HFFc6 (cell line): ENCODE results near the gene IL10RA. TPM values are rescaled to one million over a fixed set of nuclear protein-coding genes. Genes with fewer than 3 reads are reported as not detected.

Experiments
- DNase-seq: peaks from one replicate; pipeline ENCODE4 v3.0.0-alpha.2; 2018
- H3K27ac Mint-ChIP-seq: 2 replicates; pipeline ENCODE4 v1.8.0; 2020; ENCODE audit warnings: mild to moderate bottlenecking, mixed read lengths
- H3K27me3 Mint-ChIP-seq: 2 replicates; pipeline ENCODE4 v1.8.0; 2021; ENCODE audit warnings: mild to moderate bottlenecking, moderate library complexity, mixed read lengths; ENCODE audit not compliant: insufficient read depth
- H3K36me3 Mint-ChIP-seq: 2 replicates; pipeline ENCODE4 v1.8.0; 2021; ENCODE audit warnings: low read depth, mixed read lengths
- H3K4me1 Mint-ChIP-seq: 2 replicates; pipeline ENCODE4 v1.8.0; 2020; ENCODE audit warnings: low read depth, mixed read lengths
- H3K4me3 Mint-ChIP-seq: 2 replicates; pipeline ENCODE4 v1.8.0; 2020; ENCODE audit warnings: mild to moderate bottlenecking, moderate library complexity, mixed read lengths
- H3K9me3 Mint-ChIP-seq: 2 replicates; pipeline ENCODE4 v1.8.0; 2020; ENCODE audit warnings: mild to moderate bottlenecking, mixed read lengths
- long read RNA-seq: library from polyadenylated mRNA; unstranded; transcript quantifications from one replicate; pipeline ENCODE4 v2.0.0, GENCODE V29; 2019
- total RNA-seq, 6 experiments: library from RNA; stranded (reverse); fragmentation: NEBNext Ultra II Directional; extraction: Animal tissue kit (Norgen Biotek cat#: 25700); gene quantifications; 2 replicates in 1 of 6; 3 replicates in 5 of 6; pipeline ENCODE4 v1.2.3, GENCODE V29; 2021
- TF ChIP-seq, protein P1 (sequence below): fragments of 200-600 bp; sonication (generic); IDR thresholded peaks from 2 replicates; pipeline ENCODE4 v1.5.0; 2021; ENCODE audit warnings: antibody characterized with exemption, mild to moderate bottlenecking

The IL10RA gene
- total RNA-seq: not detected
- long read RNA-seq: 0 reads

DNA sequence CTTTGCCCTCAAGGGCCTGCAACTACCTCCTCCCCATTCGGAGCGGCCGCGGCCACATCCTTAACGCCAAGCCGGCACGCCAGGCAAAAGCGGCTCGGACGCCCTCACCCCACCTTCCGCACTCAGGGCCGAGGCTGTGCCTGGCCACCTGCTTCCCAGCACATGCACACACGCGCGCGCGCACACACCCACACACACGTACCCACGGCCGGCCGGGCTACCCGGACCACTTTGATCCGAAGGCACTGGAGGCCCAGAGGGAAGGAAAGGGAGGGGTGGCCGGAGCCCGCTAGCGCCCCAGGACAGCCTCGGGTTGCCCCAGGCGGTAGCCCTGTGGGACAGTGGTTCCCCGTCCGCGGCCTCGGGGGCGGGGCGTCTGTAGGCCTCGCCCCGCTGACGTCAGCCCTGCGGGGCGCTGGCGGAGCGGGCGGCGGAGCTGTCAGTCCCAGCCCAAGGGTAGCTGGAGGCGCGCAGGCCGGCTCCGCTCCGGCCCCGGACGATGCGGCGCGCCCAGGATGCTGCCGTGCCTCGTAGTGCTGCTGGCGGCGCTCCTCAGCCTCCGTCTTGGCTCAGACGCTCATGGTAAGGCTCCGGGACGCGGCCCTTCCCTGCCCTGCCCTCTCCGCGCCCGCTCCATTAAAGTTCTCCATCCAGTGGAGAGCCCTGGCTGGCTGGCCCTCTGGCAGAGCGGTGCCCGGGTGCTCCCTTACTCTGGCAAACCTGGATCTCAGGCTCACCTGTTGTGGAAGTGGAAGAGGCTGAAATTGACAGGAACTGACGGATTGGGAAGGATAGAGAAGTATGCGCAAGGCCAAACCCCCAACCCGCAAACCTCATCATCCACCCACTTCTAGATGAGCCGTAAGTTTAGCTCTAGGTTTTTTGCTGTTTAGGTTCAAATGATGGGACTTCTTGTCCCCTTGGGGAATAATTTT is at the start of gene IL10RA:
Gene IL10RA (plus strand): TSS at position 442 of the 935 bp plus-strand sequence. CDS start 74 bp downstream, at position 516.
- Mint-ChIP-seq H3K9me3 (no peaks in the 10 kb centered on the region), H3K4me1 (peaks cover 5% of the 10 kb centered on the region; the same call in 1 of the 2 replicates), H3K27ac (no peak within 1 kb of the TSS), H3K36me3 (no peaks in the 10 kb centered on the region), H3K4me3 (no peak within 1 kb of the TSS), H3K27me3 (peaks cover 44% of the 10 kb centered on the region)
- DNase-seq: no peak
- TF ChIP-seq, protein P1, sequence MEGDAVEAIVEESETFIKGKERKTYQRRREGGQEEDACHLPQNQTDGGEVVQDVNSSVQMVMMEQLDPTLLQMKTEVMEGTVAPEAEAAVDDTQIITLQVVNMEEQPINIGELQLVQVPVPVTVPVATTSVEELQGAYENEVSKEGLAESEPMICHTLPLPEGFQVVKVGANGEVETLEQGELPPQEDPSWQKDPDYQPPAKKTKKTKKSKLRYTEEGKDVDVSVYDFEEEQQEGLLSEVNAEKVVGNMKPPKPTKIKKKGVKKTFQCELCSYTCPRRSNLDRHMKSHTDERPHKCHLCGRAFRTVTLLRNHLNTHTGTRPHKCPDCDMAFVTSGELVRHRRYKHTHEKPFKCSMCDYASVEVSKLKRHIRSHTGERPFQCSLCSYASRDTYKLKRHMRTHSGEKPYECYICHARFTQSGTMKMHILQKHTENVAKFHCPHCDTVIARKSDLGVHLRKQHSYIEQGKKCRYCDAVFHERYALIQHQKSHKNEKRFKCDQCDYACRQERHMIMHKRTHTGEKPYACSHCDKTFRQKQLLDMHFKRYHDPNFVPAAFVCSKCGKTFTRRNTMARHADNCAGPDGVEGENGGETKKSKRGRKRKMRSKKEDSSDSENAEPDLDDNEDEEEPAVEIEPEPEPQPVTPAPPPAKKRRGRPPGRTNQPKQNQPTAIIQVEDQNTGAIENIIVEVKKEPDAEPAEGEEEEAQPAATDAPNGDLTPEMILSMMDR: no peak

DNA sequence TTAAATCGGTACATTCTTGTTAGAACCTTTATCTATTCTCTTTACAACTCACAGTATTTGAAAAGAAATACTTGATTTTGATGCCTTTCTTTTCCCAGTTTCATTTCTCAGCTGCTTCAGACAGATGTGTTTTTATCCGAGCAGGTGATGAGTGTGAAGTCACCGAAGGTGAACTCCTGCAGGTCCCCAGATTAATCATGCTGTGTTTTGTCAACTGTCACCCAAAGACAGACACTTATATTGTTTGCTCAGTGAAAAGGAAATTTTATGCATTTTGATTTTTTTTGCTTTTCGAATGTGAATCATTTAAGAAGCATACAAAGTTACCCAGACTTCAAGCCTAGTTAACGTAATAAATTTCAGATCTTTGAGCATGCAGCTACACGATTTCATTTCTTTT is 49.2 kb upstream of the IL10RA start:
- H3K4me1 Mint-ChIP-seq: no peaks in the 10 kb centered on the region
- DNase-seq: no peak
- peaks cover 53% of the 10 kb centered on the region for H3K27me3 Mint-ChIP-seq
- H3K36me3 Mint-ChIP-seq: no peaks in the 10 kb centered on the region
- H3K9me3 Mint-ChIP-seq: no peaks in the 10 kb centered on the region
- TF ChIP-seq, protein P1: no peak
- no peak overlapping the region for H3K27ac Mint-ChIP-seq
- H3K4me3 Mint-ChIP-seq: no peak overlapping the region

DNA sequence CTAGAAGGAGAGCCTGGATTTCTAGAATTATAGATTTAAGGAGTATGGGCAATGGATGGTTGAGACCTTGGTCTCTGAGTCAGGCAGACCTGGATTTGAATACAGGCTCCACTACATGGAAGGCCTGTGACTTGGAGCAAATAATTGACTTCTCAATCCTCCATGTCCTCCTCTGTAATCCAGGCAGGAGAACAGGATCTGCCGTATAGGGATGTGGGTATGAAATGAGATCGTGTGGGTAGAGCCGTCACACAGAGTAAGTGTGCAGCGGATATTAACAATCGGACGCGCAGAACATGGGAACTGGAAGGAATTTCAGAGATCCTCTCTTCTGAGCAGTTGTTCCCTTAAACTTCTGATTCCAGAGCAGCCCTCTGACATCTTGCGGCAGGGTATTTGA is 45.5 kb upstream of the IL10RA start:
- H3K4me3 Mint-ChIP-seq: no peak overlapping the region
- no peaks in the 10 kb centered on the region for H3K36me3 Mint-ChIP-seq
- H3K27me3 Mint-ChIP-seq: peaks cover 38% of the 10 kb centered on the region
- DNase-seq: no peak
- H3K4me1 Mint-ChIP-seq: no peaks in the 10 kb centered on the region
- no peak overlapping the region for H3K27ac Mint-ChIP-seq
- TF ChIP-seq, protein P1: no peak
- no peaks in the 10 kb centered on the region; the same call in 1 of the 2 replicates for H3K9me3 Mint-ChIP-seq

DNA sequence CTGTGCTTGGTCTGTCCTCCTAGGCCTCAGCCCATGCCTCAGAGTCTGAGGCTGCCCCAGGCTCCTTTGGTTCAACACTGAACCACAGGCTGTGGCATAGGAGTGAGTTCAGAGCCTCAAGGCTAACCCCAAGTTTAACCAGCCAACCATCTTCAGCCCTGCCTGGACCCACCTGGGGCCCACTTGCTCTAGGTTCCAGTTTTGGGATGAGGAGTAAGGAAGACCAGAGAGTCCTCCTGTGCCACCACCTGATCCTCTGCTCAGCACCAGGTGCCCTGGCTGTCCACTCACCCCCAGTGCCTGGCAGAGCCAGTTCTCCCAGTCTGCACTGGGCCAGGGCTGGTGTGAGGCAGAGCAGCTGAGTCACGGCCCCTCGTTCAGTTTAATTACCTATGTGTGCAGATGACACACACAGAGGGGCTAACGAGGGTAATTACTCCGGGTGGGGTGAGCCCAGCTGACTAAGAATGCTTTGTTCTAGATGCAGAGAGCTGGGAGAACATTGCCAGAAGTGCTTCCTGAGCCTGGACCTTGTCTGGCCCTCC is 45.0 kb upstream of the IL10RA start:
- Mint-ChIP-seq H3K36me3 (no peaks in the 10 kb centered on the region), H3K27ac (no peak overlapping the region), H3K9me3 (no peaks in the 10 kb centered on the region; the same call in 1 of the 2 replicates), H3K27me3 (peaks cover 38% of the 10 kb centered on the region), H3K4me3 (no peak overlapping the region), H3K4me1 (peaks cover 2% of the 10 kb centered on the region)
- DNase-seq: no peak
- TF ChIP-seq, protein P1: no peak

DNA sequence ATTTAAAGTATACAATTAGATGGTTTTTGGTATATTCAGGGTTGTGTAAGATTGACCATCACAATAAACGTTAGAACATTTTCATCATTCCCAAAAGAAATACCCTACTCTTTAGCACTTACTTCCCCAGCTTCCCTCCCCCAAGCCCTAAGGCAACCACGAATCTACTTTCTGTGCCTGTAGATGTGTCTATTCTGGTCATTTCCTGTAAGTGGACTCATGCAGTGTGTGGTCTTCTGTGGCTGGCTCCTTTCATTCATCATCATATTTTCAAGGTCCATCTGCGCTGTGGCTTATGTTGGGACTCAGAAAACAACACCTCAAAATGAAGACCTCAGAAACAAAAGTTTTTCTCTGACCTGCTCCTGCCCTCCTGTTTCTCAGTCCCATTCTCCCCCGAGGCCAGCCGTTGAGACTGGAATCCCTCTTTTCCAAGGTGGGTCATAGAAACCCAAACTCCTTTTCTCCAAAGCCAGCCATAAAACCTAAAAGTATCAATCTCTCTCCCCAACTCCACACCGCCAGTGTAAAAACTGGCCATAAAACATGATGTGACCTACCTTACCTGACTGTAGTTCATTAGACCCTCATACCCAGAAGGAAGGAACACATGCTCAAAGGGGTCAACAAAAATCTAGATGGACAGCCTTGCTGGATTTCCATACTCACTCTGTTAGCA is 44.1 kb upstream of the IL10RA start:
- Mint-ChIP-seq H3K27ac (no peak overlapping the region), H3K4me1 (peaks cover 10% of the 10 kb centered on the region), H3K36me3 (no peaks in the 10 kb centered on the region), H3K4me3 (no peak overlapping the region), H3K27me3 (peaks cover 36% of the 10 kb centered on the region), H3K9me3 (no peaks in the 10 kb centered on the region; the same call in 1 of the 2 replicates)
- DNase-seq: no peak
- TF ChIP-seq, protein P1: no peak
